ENCODE measurements around the gene ABCA2. TPM values are rescaled to one million over a fixed set of nuclear protein-coding genes. Genes with fewer than 3 reads are reported as not detected.
"Not testable (repeated sequence)": the region's sequence is repeated elsewhere in the genome, so short reads cannot be mapped to it uniquely, and the experiment has no call there.

The ABCA2 gene
- polyA plus RNA-seq, 1 donor (not counting 4 experiments of a cell fraction or from before 2014, with no cell fraction given) = 1.3 TPM

DNA sequence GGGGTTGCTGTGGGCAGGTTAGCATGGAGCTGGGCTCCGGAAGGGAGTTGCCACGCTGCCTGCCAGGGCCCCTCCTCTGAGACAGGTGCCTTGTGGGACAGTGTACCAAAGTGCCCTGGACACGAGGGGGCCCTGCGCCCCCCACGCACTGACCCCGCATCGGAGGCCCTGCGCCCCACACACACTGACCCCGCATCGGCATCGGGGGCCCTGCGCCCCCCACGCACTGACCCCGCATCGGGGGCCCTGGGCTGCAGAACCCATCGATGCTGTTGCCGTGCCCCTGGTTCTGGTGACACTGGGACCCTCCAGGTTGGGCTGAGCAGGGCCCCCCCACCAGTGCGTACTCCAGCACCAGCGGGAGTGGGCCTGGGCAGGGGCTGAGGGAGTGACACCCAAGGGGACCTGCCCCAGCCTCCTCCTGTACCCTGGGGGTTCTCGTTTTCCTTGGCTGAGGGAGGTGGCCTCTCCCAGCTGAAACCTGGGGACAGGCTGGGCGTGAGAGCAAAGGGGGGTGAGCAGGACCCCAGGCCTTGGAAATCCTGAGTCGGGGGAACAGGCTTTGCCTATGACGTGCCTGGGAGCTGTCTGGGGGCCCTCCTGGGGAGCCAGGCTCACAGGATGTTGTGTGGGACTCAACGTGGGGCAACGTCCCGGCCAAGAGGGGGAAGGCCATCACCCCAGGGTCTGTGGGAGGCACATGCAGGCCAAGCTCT, 35.4 kb upstream of the ABCA2 start:
- Histone ChIP-seq H3K79me2 (ENCODE audit: control insufficient read depth, insufficient read depth, low read length) (no peaks in the 10 kb centered on the region), H4K20me1 (ENCODE audit: control insufficient read depth, extremely low read depth, insufficient read depth, low read length) (no peaks in the 10 kb centered on the region), H2AFZ (ENCODE audit: control insufficient read depth, low read length) (no peak overlapping the region), H3K27me3 (ENCODE audit: control insufficient read depth, extremely low read depth, insufficient read depth, low read length) (no peaks in the 10 kb centered on the region), H3K9me1 (ENCODE audit: control insufficient read depth, extremely low read depth, insufficient read depth, low read length) (no peaks in the 10 kb centered on the region), H3K4me3 (ENCODE audit: control insufficient read depth in 2 of 3, extremely low read depth in 1 of 3, insufficient read depth in 2 of 3, low read depth in 1 of 3, low read length in 3 of 3) (no peak overlapping the region), H3K27ac (ENCODE audit: control insufficient read depth, insufficient read depth, low read length) (no peak overlapping the region), H3K4me1 (ENCODE audit: control insufficient read depth, extremely low read depth, insufficient read depth, low read length) (peaks cover 16% of the 10 kb centered on the region), H3K36me3 (ENCODE audit: control insufficient read depth in 2 of 2, extremely low read depth in 1 of 2, insufficient read depth in 2 of 2, low read length in 2 of 2) (no peaks in the 10 kb centered on the region), H3K9me3 (ENCODE audit: control insufficient read depth, low read depth, low read length) (no peaks in the 10 kb centered on the region), H3K9ac (ENCODE audit: control insufficient read depth, extremely low read depth, insufficient read depth, low read length) (no peak overlapping the region), H3K4me2 (ENCODE audit: control insufficient read depth, extremely low read depth, insufficient read depth, low read depth, low read length) (no peak overlapping the region)
- DNase-seq (ENCODE audit: low read depth, low spot score) (no peak), FAIRE-seq (no peak)
- no peak for TF ChIP-seq EZH2 (IDR thresholded peaks at IDR 0.05; ENCODE audit: low read length)
- TF ChIP-seq, protein P1, sequence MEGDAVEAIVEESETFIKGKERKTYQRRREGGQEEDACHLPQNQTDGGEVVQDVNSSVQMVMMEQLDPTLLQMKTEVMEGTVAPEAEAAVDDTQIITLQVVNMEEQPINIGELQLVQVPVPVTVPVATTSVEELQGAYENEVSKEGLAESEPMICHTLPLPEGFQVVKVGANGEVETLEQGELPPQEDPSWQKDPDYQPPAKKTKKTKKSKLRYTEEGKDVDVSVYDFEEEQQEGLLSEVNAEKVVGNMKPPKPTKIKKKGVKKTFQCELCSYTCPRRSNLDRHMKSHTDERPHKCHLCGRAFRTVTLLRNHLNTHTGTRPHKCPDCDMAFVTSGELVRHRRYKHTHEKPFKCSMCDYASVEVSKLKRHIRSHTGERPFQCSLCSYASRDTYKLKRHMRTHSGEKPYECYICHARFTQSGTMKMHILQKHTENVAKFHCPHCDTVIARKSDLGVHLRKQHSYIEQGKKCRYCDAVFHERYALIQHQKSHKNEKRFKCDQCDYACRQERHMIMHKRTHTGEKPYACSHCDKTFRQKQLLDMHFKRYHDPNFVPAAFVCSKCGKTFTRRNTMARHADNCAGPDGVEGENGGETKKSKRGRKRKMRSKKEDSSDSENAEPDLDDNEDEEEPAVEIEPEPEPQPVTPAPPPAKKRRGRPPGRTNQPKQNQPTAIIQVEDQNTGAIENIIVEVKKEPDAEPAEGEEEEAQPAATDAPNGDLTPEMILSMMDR (optimal IDR thresholded peaks at IDR 0.05 in 1 of 3, IDR thresholded peaks at IDR 0.05 in 1 of 3, conservative IDR thresholded peaks at IDR 0.05 in 1 of 3; ENCODE audit: extremely low read depth in 1 of 3, insufficient read depth in 2 of 3, low read length in 3 of 3) = no peak
- dilution Hi-C loops (cut with MboI; ENCODE audit: extremely low pct_ligation_motif_present, low sequenced_read_pairs) = no loop called here

DNA sequence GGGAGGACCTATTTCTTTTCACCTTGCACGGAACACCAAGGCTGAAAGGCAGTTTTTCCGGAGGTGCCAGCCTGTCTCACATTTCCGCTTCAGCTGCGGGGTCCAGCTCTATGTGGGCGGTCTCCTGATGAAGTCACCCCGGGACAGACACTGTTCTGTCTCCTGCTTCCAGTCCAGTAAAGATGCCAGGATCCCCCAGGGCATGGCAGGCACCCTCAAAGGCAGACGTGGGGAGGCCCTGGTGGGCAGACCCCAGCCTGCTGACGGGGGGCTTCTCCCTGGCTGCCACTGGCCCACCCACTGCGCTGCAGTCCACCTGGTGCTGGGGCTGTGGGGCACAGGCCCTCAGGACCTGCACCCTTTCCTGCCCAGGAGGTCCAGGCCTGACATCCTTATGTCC, 34.8 kb upstream of the ABCA2 start:
- DNase-seq (ENCODE audit: low read depth, low spot score); H2AFZ ChIP-seq (ENCODE audit: control insufficient read depth, low read length); H3K9me3 ChIP-seq (ENCODE audit: control insufficient read depth, low read depth, low read length); H3K27me3 ChIP-seq (ENCODE audit: control insufficient read depth, extremely low read depth, insufficient read depth, low read length); H4K20me1 ChIP-seq (ENCODE audit: control insufficient read depth, extremely low read depth, insufficient read depth, low read length); H3K4me3 ChIP-seq (ENCODE audit: control insufficient read depth in 2 of 3, extremely low read depth in 1 of 3, insufficient read depth in 2 of 3, low read depth in 1 of 3, low read length in 3 of 3); H3K36me3 ChIP-seq (ENCODE audit: control insufficient read depth in 2 of 2, extremely low read depth in 1 of 2, insufficient read depth in 2 of 2, low read length in 2 of 2); FAIRE-seq; dilution Hi-C loops (cut with MboI; ENCODE audit: extremely low pct_ligation_motif_present, low sequenced_read_pairs); H3K27ac ChIP-seq (ENCODE audit: control insufficient read depth, insufficient read depth, low read length); H3K9ac ChIP-seq (ENCODE audit: control insufficient read depth, extremely low read depth, insufficient read depth, low read length); H3K9me1 ChIP-seq (ENCODE audit: control insufficient read depth, extremely low read depth, insufficient read depth, low read length); H3K79me2 ChIP-seq (ENCODE audit: control insufficient read depth, insufficient read depth, low read length): not testable (repeated sequence)
- Histone ChIP-seq H3K4me2 (ENCODE audit: control insufficient read depth, extremely low read depth, insufficient read depth, low read depth, low read length) (peak overlapping the region; percentile 54), H3K4me1 (ENCODE audit: control insufficient read depth, extremely low read depth, insufficient read depth, low read length) (peaks cover 12% of the 10 kb centered on the region)

DNA sequence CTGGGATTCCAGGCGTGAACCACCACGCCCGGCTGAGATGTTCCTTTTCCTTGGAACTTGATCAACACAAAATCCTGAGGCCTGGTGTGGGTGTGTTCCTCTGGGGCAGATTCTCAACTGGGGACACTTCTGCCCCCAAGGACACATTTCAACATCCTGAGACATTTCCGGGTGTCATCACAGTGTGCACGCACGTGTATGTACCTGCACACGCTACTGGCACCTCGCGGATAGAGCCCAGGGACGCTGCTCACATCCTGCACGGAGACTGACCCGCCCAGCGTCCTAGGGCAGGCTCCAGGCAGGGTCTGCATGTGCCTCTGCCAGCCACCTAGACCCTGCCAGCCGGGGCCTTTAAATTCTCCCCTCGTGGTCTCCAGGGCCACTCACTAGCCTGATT, 34.3 kb upstream of the ABCA2 start:
- Histone ChIP-seq H3K36me3 (ENCODE audit: control insufficient read depth in 2 of 2, extremely low read depth in 1 of 2, insufficient read depth in 2 of 2, low read length in 2 of 2) (no peaks in the 10 kb centered on the region), H3K79me2 (ENCODE audit: control insufficient read depth, insufficient read depth, low read length) (no peaks in the 10 kb centered on the region), H3K9ac (ENCODE audit: control insufficient read depth, extremely low read depth, insufficient read depth, low read length) (no peak overlapping the region), H3K9me1 (ENCODE audit: control insufficient read depth, extremely low read depth, insufficient read depth, low read length) (no peaks in the 10 kb centered on the region), H2AFZ (ENCODE audit: control insufficient read depth, low read length) (peak overlapping the region; percentile 49), H3K27me3 (ENCODE audit: control insufficient read depth, extremely low read depth, insufficient read depth, low read length) (no peaks in the 10 kb centered on the region), H3K27ac (ENCODE audit: control insufficient read depth, insufficient read depth, low read length) (no peak overlapping the region), H4K20me1 (ENCODE audit: control insufficient read depth, extremely low read depth, insufficient read depth, low read length) (no peaks in the 10 kb centered on the region), H3K4me2 (ENCODE audit: control insufficient read depth, extremely low read depth, insufficient read depth, low read depth, low read length) (peak overlapping the region; percentile 54), H3K9me3 (ENCODE audit: control insufficient read depth, low read depth, low read length) (no peaks in the 10 kb centered on the region), H3K4me3 (ENCODE audit: control insufficient read depth in 2 of 3, extremely low read depth in 1 of 3, insufficient read depth in 2 of 3, low read depth in 1 of 3, low read length in 3 of 3) (no peak overlapping the region), H3K4me1 (ENCODE audit: control insufficient read depth, extremely low read depth, insufficient read depth, low read length) (peaks cover 12% of the 10 kb centered on the region)
- TF ChIP-seq EZH2 (IDR thresholded peaks at IDR 0.05; ENCODE audit: low read length) = no peak
- TF ChIP-seq, protein P1 (optimal IDR thresholded peaks at IDR 0.05 in 1 of 3, IDR thresholded peaks at IDR 0.05 in 1 of 3, conservative IDR thresholded peaks at IDR 0.05 in 1 of 3; ENCODE audit: extremely low read depth in 1 of 3, insufficient read depth in 2 of 3, low read length in 3 of 3) = no peak
- FAIRE-seq (peak; percentile 82), DNase-seq (ENCODE audit: low read depth, low spot score) (no peak)
- dilution Hi-C loops (cut with MboI; ENCODE audit: extremely low pct_ligation_motif_present, low sequenced_read_pairs) = no loop called here

Measured in keratinocyte (primary cell).